ENCODE results near the gene VIPR2. TPM values are rescaled to one million over a fixed set of nuclear protein-coding genes. Genes with fewer than 3 reads are reported as not detected.

VIPR2 gene
- total and polyA plus RNA-seq, 2 of the 13 experiments (the other 11 are each of a cell fraction or from before 2014, with no cell fraction given), result not detected

DNA sequence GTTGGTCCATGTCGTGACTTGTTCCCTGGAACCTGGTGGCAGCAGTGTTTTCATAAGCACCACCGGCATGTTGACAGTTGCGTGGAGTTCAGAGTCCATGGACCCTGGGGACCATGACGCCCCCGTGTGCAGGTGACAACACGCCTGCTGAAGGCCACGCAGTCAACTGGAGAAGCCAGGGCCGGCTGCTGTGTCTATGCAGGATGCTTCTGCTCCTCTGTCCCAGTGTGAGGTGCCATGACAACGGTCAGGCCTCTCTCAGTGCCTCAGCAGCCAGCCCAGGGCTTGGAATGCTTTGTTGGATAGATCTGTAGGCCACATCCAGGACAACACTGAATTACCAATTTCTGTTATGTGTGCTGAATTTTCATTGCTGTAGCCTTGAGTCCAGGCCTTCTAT lies 10.7 kb upstream of the VIPR2 start (continued):
- no peak for TF ChIP-seq EHMT2 (IDR thresholded peaks at IDR 0.05; ENCODE audit: borderline replicate concordance, low read depth, low read length)
- TF ChIP-seq CBFB (CRISPR knock-in tag; IDR thresholded peaks at IDR 0.05), result no peak
- TF ChIP-seq JUNB (CRISPR knock-in tag; IDR thresholded peaks at IDR 0.05; ENCODE audit: borderline replicate concordance), result no peak
- TF ChIP-seq RFX1 (IDR thresholded peaks at IDR 0.05), result peak; percentile 65; the same call in 1 of the 2 replicates
- TF ChIP-seq ZBTB1 (CRISPR knock-in tag; IDR thresholded peaks at IDR 0.05; ENCODE audit: borderline replicate concordance), result no peak
- TF ChIP-seq, protein P1, sequence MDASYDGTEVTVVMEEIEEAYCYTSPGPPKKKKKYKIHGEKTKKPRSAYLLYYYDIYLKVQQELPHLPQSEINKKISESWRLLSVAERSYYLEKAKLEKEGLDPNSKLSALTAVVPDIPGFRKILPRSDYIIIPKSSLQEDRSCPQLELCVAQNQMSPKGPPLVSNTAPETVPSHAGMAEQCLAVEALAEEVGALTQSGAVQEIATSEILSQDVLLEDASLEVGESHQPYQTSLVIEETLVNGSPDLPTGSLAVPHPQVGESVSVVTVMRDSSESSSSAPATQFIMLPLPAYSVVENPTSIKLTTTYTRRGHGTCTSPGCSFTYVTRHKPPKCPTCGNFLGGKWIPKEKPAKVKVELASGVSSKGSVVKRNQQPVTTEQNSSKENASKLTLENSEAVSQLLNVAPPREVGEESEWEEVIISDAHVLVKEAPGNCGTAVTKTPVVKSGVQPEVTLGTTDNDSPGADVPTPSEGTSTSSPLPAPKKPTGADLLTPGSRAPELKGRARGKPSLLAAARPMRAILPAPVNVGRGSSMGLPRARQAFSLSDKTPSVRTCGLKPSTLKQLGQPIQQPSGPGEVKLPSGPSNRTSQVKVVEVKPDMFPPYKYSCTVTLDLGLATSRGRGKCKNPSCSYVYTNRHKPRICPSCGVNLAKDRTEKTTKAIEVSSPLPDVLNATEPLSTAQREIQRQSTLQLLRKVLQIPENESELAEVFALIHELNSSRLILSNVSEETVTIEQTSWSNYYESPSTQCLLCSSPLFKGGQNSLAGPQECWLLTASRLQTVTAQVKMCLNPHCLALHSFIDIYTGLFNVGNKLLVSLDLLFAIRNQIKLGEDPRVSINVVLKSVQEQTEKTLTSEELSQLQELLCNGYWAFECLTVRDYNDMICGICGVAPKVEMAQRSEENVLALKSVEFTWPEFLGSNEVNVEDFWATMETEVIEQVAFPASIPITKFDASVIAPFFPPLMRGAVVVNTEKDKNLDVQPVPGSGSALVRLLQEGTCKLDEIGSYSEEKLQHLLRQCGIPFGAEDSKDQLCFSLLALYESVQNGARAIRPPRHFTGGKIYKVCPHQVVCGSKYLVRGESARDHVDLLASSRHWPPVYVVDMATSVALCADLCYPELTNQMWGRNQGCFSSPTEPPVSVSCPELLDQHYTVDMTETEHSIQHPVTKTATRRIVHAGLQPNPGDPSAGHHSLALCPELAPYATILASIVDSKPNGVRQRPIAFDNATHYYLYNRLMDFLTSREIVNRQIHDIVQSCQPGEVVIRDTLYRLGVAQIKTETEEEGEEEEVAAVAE (CRISPR knock-in tag; IDR thresholded peaks at IDR 0.05; ENCODE audit: borderline replicate concordance), result no peak
- TF ChIP-seq, protein P2, sequence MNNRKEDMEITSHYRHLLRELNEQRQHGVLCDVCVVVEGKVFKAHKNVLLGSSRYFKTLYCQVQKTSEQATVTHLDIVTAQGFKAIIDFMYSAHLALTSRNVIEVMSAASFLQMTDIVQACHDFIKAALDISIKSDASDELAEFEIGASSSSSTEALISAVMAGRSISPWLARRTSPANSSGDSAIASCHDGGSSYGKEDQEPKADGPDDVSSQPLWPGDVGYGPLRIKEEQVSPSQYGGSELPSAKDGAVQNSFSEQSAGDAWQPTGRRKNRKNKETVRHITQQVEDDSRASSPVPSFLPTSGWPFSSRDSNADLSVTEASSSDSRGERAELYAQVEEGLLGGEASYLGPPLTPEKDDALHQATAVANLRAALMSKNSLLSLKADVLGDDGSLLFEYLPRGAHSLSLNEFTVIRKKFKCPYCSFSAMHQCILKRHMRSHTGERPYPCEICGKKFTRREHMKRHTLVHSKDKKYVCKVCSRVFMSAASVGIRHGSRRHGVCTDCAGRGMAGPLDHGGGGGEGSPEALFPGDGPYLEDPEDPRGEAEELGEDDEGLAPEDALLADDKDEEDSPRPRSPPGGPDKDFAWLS (CRISPR knock-in tag; IDR thresholded peaks at IDR 0.05; ENCODE audit: borderline replicate concordance), result no peak
- TF ChIP-seq, protein P3, sequence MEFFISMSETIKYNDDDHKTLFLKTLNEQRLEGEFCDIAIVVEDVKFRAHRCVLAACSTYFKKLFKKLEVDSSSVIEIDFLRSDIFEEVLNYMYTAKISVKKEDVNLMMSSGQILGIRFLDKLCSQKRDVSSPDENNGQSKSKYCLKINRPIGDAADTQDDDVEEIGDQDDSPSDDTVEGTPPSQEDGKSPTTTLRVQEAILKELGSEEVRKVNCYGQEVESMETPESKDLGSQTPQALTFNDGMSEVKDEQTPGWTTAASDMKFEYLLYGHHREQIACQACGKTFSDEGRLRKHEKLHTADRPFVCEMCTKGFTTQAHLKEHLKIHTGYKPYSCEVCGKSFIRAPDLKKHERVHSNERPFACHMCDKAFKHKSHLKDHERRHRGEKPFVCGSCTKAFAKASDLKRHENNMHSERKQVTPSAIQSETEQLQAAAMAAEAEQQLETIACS (CRISPR knock-in tag; IDR thresholded peaks at IDR 0.05), result no peak
- TF ChIP-seq AGO1 (IDR thresholded peaks at IDR 0.05; ENCODE audit: low read depth, low read length, poor library complexity, severe bottlenecking), result no peak
- no peak for TF ChIP-seq ZKSCAN8 (CRISPR knock-in tag; IDR thresholded peaks at IDR 0.05; ENCODE audit: borderline replicate concordance)
- TF ChIP-seq, protein P4, sequence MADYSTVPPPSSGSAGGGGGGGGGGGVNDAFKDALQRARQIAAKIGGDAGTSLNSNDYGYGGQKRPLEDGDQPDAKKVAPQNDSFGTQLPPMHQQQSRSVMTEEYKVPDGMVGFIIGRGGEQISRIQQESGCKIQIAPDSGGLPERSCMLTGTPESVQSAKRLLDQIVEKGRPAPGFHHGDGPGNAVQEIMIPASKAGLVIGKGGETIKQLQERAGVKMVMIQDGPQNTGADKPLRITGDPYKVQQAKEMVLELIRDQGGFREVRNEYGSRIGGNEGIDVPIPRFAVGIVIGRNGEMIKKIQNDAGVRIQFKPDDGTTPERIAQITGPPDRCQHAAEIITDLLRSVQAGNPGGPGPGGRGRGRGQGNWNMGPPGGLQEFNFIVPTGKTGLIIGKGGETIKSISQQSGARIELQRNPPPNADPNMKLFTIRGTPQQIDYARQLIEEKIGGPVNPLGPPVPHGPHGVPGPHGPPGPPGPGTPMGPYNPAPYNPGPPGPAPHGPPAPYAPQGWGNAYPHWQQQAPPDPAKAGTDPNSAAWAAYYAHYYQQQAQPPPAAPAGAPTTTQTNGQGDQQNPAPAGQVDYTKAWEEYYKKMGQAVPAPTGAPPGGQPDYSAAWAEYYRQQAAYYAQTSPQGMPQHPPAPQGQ (CRISPR knock-in tag; IDR thresholded peaks at IDR 0.05; ENCODE audit: borderline replicate concordance), result no peak
- no peak for TF ChIP-seq HDAC6 (IDR thresholded peaks at IDR 0.05; ENCODE audit: low read depth, low read length)
- TF ChIP-seq ZMYM4 (CRISPR knock-in tag; IDR thresholded peaks at IDR 0.05), result 0 out of 2 replicates have a peak, but pooled peaks have one; percentile 34
- TF ChIP-seq, protein P5, sequence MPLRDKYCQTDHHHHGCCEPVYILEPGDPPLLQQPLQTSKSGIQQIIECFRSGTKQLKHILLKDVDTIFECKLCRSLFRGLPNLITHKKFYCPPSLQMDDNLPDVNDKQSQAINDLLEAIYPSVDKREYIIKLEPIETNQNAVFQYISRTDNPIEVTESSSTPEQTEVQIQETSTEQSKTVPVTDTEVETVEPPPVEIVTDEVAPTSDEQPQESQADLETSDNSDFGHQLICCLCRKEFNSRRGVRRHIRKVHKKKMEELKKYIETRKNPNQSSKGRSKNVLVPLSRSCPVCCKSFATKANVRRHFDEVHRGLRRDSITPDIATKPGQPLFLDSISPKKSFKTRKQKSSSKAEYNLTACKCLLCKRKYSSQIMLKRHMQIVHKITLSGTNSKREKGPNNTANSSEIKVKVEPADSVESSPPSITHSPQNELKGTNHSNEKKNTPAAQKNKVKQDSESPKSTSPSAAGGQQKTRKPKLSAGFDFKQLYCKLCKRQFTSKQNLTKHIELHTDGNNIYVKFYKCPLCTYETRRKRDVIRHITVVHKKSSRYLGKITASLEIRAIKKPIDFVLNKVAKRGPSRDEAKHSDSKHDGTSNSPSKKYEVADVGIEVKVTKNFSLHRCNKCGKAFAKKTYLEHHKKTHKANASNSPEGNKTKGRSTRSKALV (CRISPR knock-in tag; IDR thresholded peaks at IDR 0.05), result no peak
